Transverse colon (tissue), 4 donors: ENCODE measurements around the gene SELENOT. TPM values are rescaled to one million over a fixed set of nuclear protein-coding genes. Genes with fewer than 3 reads are reported as not detected.

Source experiments
- DNase-seq: peaks from one replicate; pipeline ENCODE4 v3.0.0-alpha.2; 2019
- H3K27ac ChIP-seq, 4 donors: fragments of 200-600 bp; sonication (generic); 2 replicates each; pipeline ENCODE4 v1.5.1; 2016 to 2018; ENCODE audit warnings: inconsistent platforms in 4 of 4
- H3K27me3 ChIP-seq: fragments of 200-600 bp; sonication (generic); 2 replicates; pipeline ENCODE4 v1.5.1; 2017; ENCODE audit warnings: inconsistent platforms
- H3K36me3 ChIP-seq, 4 donors: fragments of 200-600 bp; sonication (generic); 2 replicates each; pipeline ENCODE4 v1.5.1; 2017 to 2019; ENCODE audit warnings: inconsistent platforms in 4 of 4
- H3K4me1 ChIP-seq, 4 donors: fragments of 200-600 bp; sonication (generic); 2 replicates each; pipeline ENCODE4 v1.5.1; 2017 to 2020; ENCODE audit warnings: inconsistent platforms in 4 of 4
- H3K4me3 ChIP-seq, 4 donors: fragments of 200-600 bp; sonication (generic); 1 replicate in 1 of 4; 2 replicates in 3 of 4; pipeline versions ENCODE4 v1.5.1 to v1.6.1; 2017 to 2019; ENCODE audit warnings: inconsistent platforms in 4 of 4
- H3K9me3 ChIP-seq, 2 donors: fragments of 200-600 bp; sonication (generic); 2 replicates each; pipeline ENCODE4 v1.5.1; 2017 to 2019; ENCODE audit warnings: inconsistent platforms in 2 of 2
- EP300 ChIP-seq: sonication (generic); formaldehyde crosslinking; IDR thresholded peaks from one replicate; pipeline ENCODE4 v1.6.1; 2017; ENCODE audit warnings: antibody characterized with exemption, low read depth
- POLR2A ChIP-seq: fragments of 450-650 bp; IDR thresholded peaks from one replicate; pipeline ENCODE4 v1.6.1; 2016; ENCODE audit warnings: antibody characterized with exemption, mild to moderate bottlenecking, moderate library complexity
- POLR2AphosphoS5 ChIP-seq, 3 donors: sonication (generic); formaldehyde crosslinking; IDR thresholded peaks; one replicate each; pipeline ENCODE4 v1.6.1; 2016; ENCODE audit warnings: antibody characterized with exemption in 3 of 3
- WGBS, 2 donors: methylation state at CpG; one replicate each; pipeline ENCODE4 v1.1.5; 2018; ENCODE audit warnings: low coverage in 1 of 2; 5-methylcytosine and 5-hydroxymethylcytosine counted together
- in situ Hi-C, 4 donors: fragments of 200-750 bp; cut with MboI; loops; one replicate each; pipeline versions ENCODE4 v1.15.0 to v1.15.1; 2017; ENCODE audit warnings: low sequenced_read_pairs in 3 of 4, low pct_ligation_motif_present in 1 of 4, low pct_unique_long_range_greater_than_20kb in 1 of 4
- intact Hi-C: fragments of 100-400 bp; cut with DNase I; formaldehyde crosslinking; loops from one replicate; pipeline ENCODE4 v1.15.1; 2023; ENCODE audit warnings: low total_unique reads
- total RNA-seq, 4 donors: library from RNA; depleted of rRNA; stranded (reverse); fragments of >200 nt; gene quantifications; one replicate each; pipeline ENCODE4 v1.1.0, GENCODE V29; 2016
- TF ChIP-seq, protein P1 (sequence below), 5 experiments: fragments of 200-600 bp in 3 of 5; fragments of 450-650 bp in 2 of 5; sonication (generic) in 3 of 5; IDR thresholded peaks; 1 replicate in 2 of 5; 2 replicates in 3 of 5; pipeline ENCODE4 v1.5.1; 2016 to 2017; ENCODE audit warnings: antibody characterized with exemption in 5 of 5, inconsistent platforms in 3 of 5, mild to moderate bottlenecking in 2 of 5, moderate library complexity in 1 of 5

Gene SELENOT
- total RNA-seq, 4 donors from 2014 or later: 36.3 to 149 (median 95.1) TPM

DNA sequence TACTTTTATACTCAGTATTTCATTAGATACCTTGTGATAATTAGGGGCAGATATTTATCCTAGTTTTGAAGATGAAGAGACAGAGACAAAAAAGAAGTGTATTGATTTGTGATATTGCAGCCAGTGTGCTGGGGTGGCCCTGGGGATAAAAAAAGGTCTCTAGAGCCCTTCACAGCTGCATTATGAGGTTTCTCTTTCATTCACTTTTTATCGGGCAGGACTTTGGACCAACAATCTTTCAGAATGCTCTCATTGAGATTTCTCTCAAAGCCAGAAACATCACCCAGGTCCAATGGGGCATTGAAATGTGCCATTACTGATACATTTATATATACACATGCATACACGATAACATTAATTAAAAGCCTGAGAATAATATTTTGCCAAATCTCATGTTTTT is 20.5 kb upstream of the SELENOT start:
- Histone ChIP-seq H3K9me3 (no peaks in the 10 kb centered on the region), H3K27ac (no peak overlapping the region), H3K4me3 (no peak overlapping the region), H3K27me3 (no peaks in the 10 kb centered on the region), H3K4me1 (no peaks in the 10 kb centered on the region), H3K36me3 (peaks cover 0 to 37% (median 11%) of the 10 kb centered on the region in 4 donors)
- 65 to 70% methylated on average over 2 of the region's 2 CpGs for WGBS, 2 donors
- in situ Hi-C loops (no loop called here), intact Hi-C loops (no loop called here)
- TF ChIP-seq POLR2AphosphoS5 (IDR thresholded peaks at IDR 0.05): no peak
- no peak for TF ChIP-seq EP300
- TF ChIP-seq POLR2A: no peak
- TF ChIP-seq, protein P1, sequence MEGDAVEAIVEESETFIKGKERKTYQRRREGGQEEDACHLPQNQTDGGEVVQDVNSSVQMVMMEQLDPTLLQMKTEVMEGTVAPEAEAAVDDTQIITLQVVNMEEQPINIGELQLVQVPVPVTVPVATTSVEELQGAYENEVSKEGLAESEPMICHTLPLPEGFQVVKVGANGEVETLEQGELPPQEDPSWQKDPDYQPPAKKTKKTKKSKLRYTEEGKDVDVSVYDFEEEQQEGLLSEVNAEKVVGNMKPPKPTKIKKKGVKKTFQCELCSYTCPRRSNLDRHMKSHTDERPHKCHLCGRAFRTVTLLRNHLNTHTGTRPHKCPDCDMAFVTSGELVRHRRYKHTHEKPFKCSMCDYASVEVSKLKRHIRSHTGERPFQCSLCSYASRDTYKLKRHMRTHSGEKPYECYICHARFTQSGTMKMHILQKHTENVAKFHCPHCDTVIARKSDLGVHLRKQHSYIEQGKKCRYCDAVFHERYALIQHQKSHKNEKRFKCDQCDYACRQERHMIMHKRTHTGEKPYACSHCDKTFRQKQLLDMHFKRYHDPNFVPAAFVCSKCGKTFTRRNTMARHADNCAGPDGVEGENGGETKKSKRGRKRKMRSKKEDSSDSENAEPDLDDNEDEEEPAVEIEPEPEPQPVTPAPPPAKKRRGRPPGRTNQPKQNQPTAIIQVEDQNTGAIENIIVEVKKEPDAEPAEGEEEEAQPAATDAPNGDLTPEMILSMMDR (IDR thresholded peaks at IDR 0.05): no peak
- no peak for DNase-seq

DNA sequence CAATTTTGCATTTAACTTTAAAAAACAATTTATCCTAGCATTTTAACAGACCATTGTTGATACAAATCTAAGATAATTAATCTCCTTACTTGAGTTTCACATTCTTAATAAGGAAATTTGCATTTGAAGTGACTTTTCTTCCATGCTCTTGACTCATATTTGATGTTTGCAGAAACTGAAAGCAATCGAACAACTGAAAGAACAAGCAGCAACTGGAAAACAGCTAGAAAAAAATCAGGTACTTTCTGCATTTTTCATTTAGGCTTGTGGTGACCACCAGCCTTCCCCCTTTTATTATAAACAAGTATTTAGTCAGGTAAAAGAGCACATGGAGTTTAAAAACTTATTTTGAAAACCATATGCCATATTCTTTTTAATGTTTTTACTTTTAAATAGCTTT is 20.1 kb upstream of the SELENOT start:
- WGBS, 2 donors: 58 to 75% methylated on average over 1 of the region's 1 CpG
- H3K27me3 ChIP-seq: no peaks in the 10 kb centered on the region
- H3K27ac ChIP-seq: no peak overlapping the region
- H3K4me1 ChIP-seq: no peaks in the 10 kb centered on the region
- no peak for TF ChIP-seq POLR2AphosphoS5 (IDR thresholded peaks at IDR 0.05)
- TF ChIP-seq, protein P1 (IDR thresholded peaks at IDR 0.05): no peak
- TF ChIP-seq POLR2A: no peak
- no peak for TF ChIP-seq EP300
- peaks cover 0 to 37% (median 11%) of the 10 kb centered on the region in 4 donors for H3K36me3 ChIP-seq
- no peak for DNase-seq
- H3K4me3 ChIP-seq: no peak overlapping the region
- intact Hi-C loops: no loop called here
- in situ Hi-C loops: no loop called here
- H3K9me3 ChIP-seq: no peaks in the 10 kb centered on the region

DNA sequence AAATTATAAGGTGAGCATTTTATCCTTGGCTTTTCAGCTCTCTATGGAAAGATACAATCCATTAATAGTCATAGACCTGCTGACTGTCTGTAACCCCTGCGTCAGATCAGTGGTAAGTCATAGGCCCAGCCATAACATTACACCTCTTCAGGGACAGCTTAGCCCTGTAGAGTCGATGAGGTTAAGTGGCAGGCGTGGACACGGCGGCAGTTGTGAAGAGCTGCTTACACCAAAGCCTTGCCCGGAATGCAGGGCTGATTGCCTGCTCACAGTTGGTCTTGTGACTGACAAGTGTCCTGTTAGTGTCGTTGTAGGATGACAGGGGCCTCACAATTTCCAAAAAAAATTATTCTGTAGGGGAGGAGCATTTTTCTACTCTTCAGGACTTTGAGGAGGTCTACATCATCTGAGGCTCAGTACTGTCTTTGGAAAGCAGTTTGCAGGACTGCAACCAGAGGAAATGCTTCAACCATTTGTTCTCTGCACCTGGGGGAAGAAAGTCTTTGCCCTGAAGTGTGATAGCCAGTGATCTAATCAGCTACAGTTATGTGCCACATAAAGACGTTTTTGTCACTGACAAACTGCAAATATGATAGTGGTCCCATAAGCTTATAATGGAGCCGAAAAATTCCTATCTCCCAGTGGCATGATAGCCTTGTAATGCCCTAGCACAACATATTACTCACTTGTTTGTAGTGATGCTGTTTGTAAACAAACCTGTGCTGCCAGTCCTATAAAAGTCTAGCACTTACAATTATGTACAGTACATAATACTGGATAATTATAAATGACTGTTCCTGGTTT is 14.9 kb upstream of the SELENOT start:
- no peak overlapping the region for H3K27ac ChIP-seq
- peaks cover 0 to 24% (median 6%) of the 10 kb centered on the region in 4 donors for H3K36me3 ChIP-seq
- intact Hi-C loops: no loop called here
- 68 to 78% methylated on average over 2 to 9 of the region's 9 CpGs for WGBS, 2 donors
- no peaks in the 10 kb centered on the region for H3K27me3 ChIP-seq
- in situ Hi-C loops: no loop called here
- no peaks in the 10 kb centered on the region for H3K4me1 ChIP-seq
- H3K9me3 ChIP-seq: no peaks in the 10 kb centered on the region
- DNase-seq: no peak
- no peak overlapping the region for H3K4me3 ChIP-seq
- TF ChIP-seq POLR2AphosphoS5 (IDR thresholded peaks at IDR 0.05) (no peak), EP300 (no peak), POLR2A (no peak)
- TF ChIP-seq, protein P1 (IDR thresholded peaks at IDR 0.05): no peak

DNA sequence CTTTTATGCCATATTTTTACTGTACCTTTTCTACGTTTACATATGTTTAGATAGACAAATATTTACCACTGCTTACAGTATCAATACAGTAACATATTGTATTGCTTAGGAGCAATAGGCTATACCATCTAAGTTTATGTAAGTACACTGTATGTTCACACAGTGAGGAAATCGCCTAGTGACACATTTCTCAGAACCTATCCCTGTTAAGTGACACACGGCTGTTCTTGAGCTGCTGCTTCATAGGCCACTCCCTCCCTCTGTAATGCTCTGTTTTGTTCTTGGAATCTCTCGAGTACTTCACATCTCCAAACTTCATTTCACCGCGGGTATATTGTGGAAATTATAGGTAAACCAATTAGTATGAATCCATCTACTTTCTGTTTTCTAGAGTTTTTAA is 13.4 kb upstream of the SELENOT start:
- H3K27ac ChIP-seq: no peak overlapping the region
- no peaks in the 10 kb centered on the region for H3K9me3 ChIP-seq
- peaks cover 0 to 11% (median 0%) of the 10 kb centered on the region in 4 donors for H3K36me3 ChIP-seq
- H3K27me3 ChIP-seq: no peaks in the 10 kb centered on the region
- WGBS, 2 donors: 62 to 75% methylated on average over 4 to 6 of the region's 6 CpGs
- no peaks in the 10 kb centered on the region for H3K4me1 ChIP-seq
- DNase-seq: no peak
- intact Hi-C loops (no loop called here), in situ Hi-C loops (no loop called here)
- no peak overlapping the region for H3K4me3 ChIP-seq
- TF ChIP-seq POLR2AphosphoS5 (IDR thresholded peaks at IDR 0.05) (no peak), EP300 (no peak), POLR2A (no peak)
- TF ChIP-seq, protein P1 (IDR thresholded peaks at IDR 0.05): no peak
